ENCODE measurements around the gene RHBDD1. TPM values are rescaled to one million over a fixed set of nuclear protein-coding genes. Genes with fewer than 3 reads are reported as not detected.

RHBDD1 gene
- total and polyA plus RNA-seq, 7 donors: 1.8 to 28.0 (median 17.5) TPM

DNA sequence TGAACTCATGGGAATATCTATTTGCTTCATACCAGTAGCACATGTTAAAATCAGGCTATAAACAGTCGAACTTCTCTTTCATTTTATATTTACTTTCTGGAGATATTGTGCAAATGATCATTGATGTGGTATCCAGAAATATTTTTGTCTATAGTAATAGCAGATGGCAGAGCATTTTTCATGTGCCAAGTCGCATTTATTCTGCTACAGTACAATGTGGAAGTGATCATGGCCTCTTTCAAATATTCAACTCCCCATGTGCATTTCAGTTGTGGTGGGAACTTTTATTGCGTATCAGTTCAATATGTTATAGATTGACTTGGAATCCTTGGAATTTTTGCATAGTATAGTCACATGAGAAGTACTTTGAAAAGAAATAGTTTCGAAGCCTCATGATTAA, 57.4 kb downstream of the RHBDD1 start:
- no peak for DNase-seq
- WGBS, 2 donors: 92 to 95% methylated on average over 4 of the region's 4 CpGs
- no peaks in the 10 kb centered on the region for H3K27me3 ChIP-seq
- H3K36me3 ChIP-seq: no peaks in the 10 kb centered on the region
- no peak overlapping the region for H3K4me3 ChIP-seq
- TF ChIP-seq EP300 (IDR thresholded peaks at IDR 0.05): no peak
- TF ChIP-seq CTCF (IDR thresholded peaks at IDR 0.05): no peak
- no peak for TF ChIP-seq POLR2A (IDR thresholded peaks at IDR 0.05)
- TF ChIP-seq POLR2AphosphoS5 (IDR thresholded peaks at IDR 0.05): no peak
- no peaks in the 10 kb centered on the region for H3K9me3 ChIP-seq
- no peak overlapping the region for H3K27ac ChIP-seq
- intact Hi-C loops (cut with DNase I): no loop called here
- H3K4me1 ChIP-seq: no peaks in the 10 kb centered on the region

- no peaks in the 10 kb centered on the region for H3K36me3 ChIP-seq
- H3K27me3 ChIP-seq: no peaks in the 10 kb centered on the region
- no peaks in the 10 kb centered on the region for H3K4me1 ChIP-seq
- 89 to 91% methylated on average over 3 of the region's 3 CpGs for WGBS, 2 donors
- no peak overlapping the region for H3K27ac ChIP-seq
- H3K4me3 ChIP-seq: no peak overlapping the region
- no peak for TF ChIP-seq CTCF (IDR thresholded peaks at IDR 0.05)
- no peak for TF ChIP-seq EP300 (IDR thresholded peaks at IDR 0.05)
- no peak for TF ChIP-seq POLR2AphosphoS5 (IDR thresholded peaks at IDR 0.05)
- TF ChIP-seq POLR2A (IDR thresholded peaks at IDR 0.05): no peak
- DNase-seq: no peak
- intact Hi-C loops (cut with DNase I): no loop called here
- H3K9me3 ChIP-seq: no peaks in the 10 kb centered on the region
Observed at GRCh38 chr2:226894752-226895151, 58.9 kb downstream of the RHBDD1 start.

DNA sequence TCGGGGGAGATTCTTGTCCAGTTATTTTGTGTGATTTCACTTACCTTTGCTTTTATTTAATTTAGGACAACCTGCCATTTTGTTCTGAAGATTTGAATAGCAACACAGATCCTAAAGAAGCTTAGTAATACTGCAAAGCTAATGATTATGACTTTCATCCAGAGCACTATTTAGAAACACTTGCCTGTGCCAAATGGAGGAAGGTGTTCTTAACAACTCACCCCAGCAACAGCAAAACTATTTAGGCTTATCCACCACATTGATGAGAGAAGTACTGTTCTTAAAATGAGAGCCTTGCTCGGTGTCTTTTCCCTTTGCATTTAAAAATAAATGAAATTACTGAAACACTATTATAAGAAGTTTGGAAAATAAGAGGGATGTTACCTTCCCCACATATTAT, 59.7 kb downstream of the RHBDD1 start:
- Histone ChIP-seq H3K4me3 (no peak overlapping the region), H3K36me3 (no peaks in the 10 kb centered on the region), H3K9me3 (no peaks in the 10 kb centered on the region), H3K27ac (no peak overlapping the region), H3K4me1 (no peaks in the 10 kb centered on the region), H3K27me3 (no peaks in the 10 kb centered on the region)
- intact Hi-C loops (cut with DNase I): no loop called here
- TF ChIP-seq CTCF (IDR thresholded peaks at IDR 0.05) (no peak), POLR2A (IDR thresholded peaks at IDR 0.05) (no peak), POLR2AphosphoS5 (IDR thresholded peaks at IDR 0.05) (no peak), EP300 (IDR thresholded peaks at IDR 0.05) (no peak)
- 94 to 97% methylated on average over 2 of the region's 2 CpGs for WGBS, 2 donors
- DNase-seq: no peak

DNA sequence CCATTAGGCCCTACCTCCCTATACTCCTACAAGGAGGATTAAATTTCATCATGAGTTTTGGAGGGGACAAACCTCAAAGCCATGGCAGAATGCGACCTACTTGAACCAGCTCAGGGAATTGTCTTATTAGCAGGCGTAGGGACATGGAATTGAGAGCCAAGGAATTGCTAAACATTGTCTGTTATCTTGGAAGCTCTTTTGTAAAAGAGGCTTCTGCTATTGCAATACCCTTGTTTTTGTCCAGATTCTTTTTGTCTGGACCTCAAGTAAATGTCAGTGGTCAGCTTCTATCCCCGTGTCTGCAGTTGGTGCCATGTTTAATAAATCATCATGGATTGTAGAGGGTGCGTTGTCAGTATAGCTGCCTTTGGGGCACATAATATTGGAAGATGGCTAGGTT, 62.3 kb downstream of the RHBDD1 start:
- no peak for DNase-seq
- no peaks in the 10 kb centered on the region for H3K9me3 ChIP-seq
- no peaks in the 10 kb centered on the region for H3K36me3 ChIP-seq
- H3K4me1 ChIP-seq: no peaks in the 10 kb centered on the region
- no peak overlapping the region for H3K27ac ChIP-seq
- TF ChIP-seq CTCF (IDR thresholded peaks at IDR 0.05): no peak
- no peak for TF ChIP-seq POLR2AphosphoS5 (IDR thresholded peaks at IDR 0.05)
- TF ChIP-seq EP300 (IDR thresholded peaks at IDR 0.05): no peak
- TF ChIP-seq POLR2A (IDR thresholded peaks at IDR 0.05): no peak
- intact Hi-C loops (cut with DNase I): no loop called here
- no peak overlapping the region for H3K4me3 ChIP-seq
- WGBS, 2 donors: 95% methylated on average over 4 of the region's 4 CpGs
- H3K27me3 ChIP-seq: no peaks in the 10 kb centered on the region

DNA sequence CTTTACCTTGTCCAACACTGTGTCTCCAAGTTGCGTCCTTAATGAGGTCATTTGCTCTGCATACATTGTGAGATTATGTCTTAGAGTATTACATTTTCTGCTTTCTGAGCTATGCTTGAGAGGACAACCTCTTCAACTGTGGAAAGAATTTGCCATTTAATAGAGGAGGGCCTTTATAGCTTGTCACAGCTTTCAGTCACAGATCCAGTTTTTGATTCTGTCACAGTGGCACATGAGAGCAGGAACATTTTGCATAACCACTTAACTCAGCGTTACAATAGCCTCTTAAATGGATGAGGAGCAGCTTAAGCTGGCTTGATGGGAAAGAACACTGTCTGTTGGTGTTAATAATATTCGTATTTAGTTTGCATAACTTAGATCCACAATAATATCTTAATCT, 63.0 kb downstream of the RHBDD1 start:
- intact Hi-C loops (cut with DNase I): no loop called here
- 93 to 95% methylated on average over 3 of the region's 3 CpGs for WGBS, 2 donors
- H3K36me3 ChIP-seq: no peaks in the 10 kb centered on the region
- H3K4me1 ChIP-seq: no peaks in the 10 kb centered on the region
- no peak overlapping the region for H3K27ac ChIP-seq
- TF ChIP-seq EP300 (IDR thresholded peaks at IDR 0.05) (no peak), CTCF (IDR thresholded peaks at IDR 0.05) (no peak), POLR2A (IDR thresholded peaks at IDR 0.05) (no peak), POLR2AphosphoS5 (IDR thresholded peaks at IDR 0.05) (no peak)
- DNase-seq: no peak
- H3K9me3 ChIP-seq: no peaks in the 10 kb centered on the region
- no peaks in the 10 kb centered on the region for H3K27me3 ChIP-seq
- no peak overlapping the region for H3K4me3 ChIP-seq
